Stimulated activated CD8-positive, alpha-beta memory T cell treated with anti-CD3 and anti-CD28 coated beads, Interleukin-7, amount 100 ng/mL, for 1 hour (primary cell): ENCODE measurements around the gene BRD3OS.
"Not testable (repeated sequence)": the region's sequence is repeated elsewhere in the genome, so short reads cannot be mapped to it uniquely, and the experiment has no call there.

Source experiments
- DNase-seq, 2 donors: peaks; one replicate each; pipeline ENCODE4 v3.0.0-alpha.2; 2020; ENCODE audit warnings: low read depth in 2 of 2

The BRD3OS gene

GRCh38 chr9:133988771-133989170 is 36.5 kb upstream of the BRD3OS start:
- DNase-seq = not testable (repeated sequence)

GRCh38 chr9:133989625-133990365 is 35.5 kb upstream of the BRD3OS start:
- DNase-seq = no peak

- DNase-seq = no peak
These were observed 34.7 kb upstream of the BRD3OS start for GRCh38 chr9:133990366-133991213.

GRCh38 chr9:133991214-133991921 is 33.9 kb upstream of the BRD3OS start:
- DNase-seq = no peak

GRCh38 chr9:133991964-133992779 is 33.1 kb upstream of the BRD3OS start, which contains the start of gene VAV2:
TSS of gene VAV2 (minus strand) at chr9:133992324. CDS start at chr9:133992278, 46 bp downstream.
- no peak for DNase-seq

- DNase-seq = peak; percentile 49 to 55
These were observed 32.3 kb upstream of the BRD3OS start for GRCh38 chr9:133992780-133993634.

GRCh38 chr9:133993635-133994253 is 31.5 kb upstream of the BRD3OS start:
- DNase-seq = no peak

- DNase-seq = peak; percentile 50 to 66
These were observed 30.8 kb upstream of the BRD3OS start for GRCh38 chr9:133994353-133995011.

- DNase-seq = no peak
These were observed 30.0 kb upstream of the BRD3OS start for GRCh38 chr9:133995012-133995896.

- no peak for DNase-seq
These were observed 28.5 kb upstream of the BRD3OS start for GRCh38 chr9:133996531-133997520.

GRCh38 chr9:133997584-133997983 is 27.7 kb upstream of the BRD3OS start:
- no peak for DNase-seq

GRCh38 chr9:133998915-133999595 is 26.2 kb upstream of the BRD3OS start:
- DNase-seq = no peak

- DNase-seq = no peak
These were observed 25.4 kb upstream of the BRD3OS start for GRCh38 chr9:133999851-134000265.

- DNase-seq = no peak
These were observed 22.5 kb upstream of the BRD3OS start for GRCh38 chr9:134002796-134003195.

- no peak for DNase-seq
These were observed 22.0 kb upstream of the BRD3OS start for GRCh38 chr9:134003237-134003636.

- no peak for DNase-seq
These were observed 21.0 kb upstream of the BRD3OS start for GRCh38 chr9:134004131-134004873.
